Body of pancreas (tissue), 4 donors: ENCODE measurements around the gene MCF2L2.

Source experiments
- POLR2A ChIP-seq, 3 donors: fragments of 450-650 bp; IDR thresholded peaks; one replicate each; pipeline ENCODE4 v1.6.1; 2016; ENCODE audit warnings: antibody characterized with exemption in 3 of 3, mild to moderate bottlenecking in 2 of 3
- TF ChIP-seq, protein P1 (sequence below), 7 experiments: fragments of 450-650 bp in 4 of 7; fragments of 200-600 bp in 3 of 7; sonication (generic) in 3 of 7; IDR thresholded peaks; one replicate each; pipeline ENCODE4 v1.5.1; 2016 to 2019; ENCODE audit warnings: antibody characterized with exemption in 7 of 7

DNA sequence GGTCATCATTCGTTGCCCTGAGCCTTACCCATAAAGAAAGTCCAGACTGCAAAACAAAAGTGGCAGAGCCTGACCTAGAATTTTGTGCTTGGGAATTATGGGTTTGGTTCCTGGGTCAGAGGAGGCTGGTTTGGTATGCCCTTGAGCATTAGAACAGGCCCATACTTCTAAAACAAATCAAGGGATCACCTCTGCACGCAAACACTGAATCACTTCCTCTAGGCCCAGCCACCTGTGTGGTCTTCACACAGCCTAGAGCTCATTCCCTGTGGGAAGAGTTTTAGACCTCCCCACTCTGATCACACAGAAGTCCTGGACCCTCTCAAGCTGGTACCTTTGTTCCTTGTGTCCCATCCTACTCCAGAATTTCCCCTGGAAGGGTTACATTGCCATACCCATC, 116.0 kb downstream of the MCF2L2 start:
- TF ChIP-seq, protein P1, sequence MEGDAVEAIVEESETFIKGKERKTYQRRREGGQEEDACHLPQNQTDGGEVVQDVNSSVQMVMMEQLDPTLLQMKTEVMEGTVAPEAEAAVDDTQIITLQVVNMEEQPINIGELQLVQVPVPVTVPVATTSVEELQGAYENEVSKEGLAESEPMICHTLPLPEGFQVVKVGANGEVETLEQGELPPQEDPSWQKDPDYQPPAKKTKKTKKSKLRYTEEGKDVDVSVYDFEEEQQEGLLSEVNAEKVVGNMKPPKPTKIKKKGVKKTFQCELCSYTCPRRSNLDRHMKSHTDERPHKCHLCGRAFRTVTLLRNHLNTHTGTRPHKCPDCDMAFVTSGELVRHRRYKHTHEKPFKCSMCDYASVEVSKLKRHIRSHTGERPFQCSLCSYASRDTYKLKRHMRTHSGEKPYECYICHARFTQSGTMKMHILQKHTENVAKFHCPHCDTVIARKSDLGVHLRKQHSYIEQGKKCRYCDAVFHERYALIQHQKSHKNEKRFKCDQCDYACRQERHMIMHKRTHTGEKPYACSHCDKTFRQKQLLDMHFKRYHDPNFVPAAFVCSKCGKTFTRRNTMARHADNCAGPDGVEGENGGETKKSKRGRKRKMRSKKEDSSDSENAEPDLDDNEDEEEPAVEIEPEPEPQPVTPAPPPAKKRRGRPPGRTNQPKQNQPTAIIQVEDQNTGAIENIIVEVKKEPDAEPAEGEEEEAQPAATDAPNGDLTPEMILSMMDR (IDR thresholded peaks at IDR 0.05): no peak
- no peak for TF ChIP-seq POLR2A (IDR thresholded peaks at IDR 0.05)
